ENCODE data around the gene AARS2. TPM values are rescaled to one million over a fixed set of nuclear protein-coding genes. Genes with fewer than 3 reads are reported as not detected.

AARS2 gene
- 5.8 to 7.6 TPM (median 6.8 TPM) in 5 replicates for total RNA-seq (2022; extraction: Qiagen RNA extraction; ENCODE audit: low read depth)

DNA sequence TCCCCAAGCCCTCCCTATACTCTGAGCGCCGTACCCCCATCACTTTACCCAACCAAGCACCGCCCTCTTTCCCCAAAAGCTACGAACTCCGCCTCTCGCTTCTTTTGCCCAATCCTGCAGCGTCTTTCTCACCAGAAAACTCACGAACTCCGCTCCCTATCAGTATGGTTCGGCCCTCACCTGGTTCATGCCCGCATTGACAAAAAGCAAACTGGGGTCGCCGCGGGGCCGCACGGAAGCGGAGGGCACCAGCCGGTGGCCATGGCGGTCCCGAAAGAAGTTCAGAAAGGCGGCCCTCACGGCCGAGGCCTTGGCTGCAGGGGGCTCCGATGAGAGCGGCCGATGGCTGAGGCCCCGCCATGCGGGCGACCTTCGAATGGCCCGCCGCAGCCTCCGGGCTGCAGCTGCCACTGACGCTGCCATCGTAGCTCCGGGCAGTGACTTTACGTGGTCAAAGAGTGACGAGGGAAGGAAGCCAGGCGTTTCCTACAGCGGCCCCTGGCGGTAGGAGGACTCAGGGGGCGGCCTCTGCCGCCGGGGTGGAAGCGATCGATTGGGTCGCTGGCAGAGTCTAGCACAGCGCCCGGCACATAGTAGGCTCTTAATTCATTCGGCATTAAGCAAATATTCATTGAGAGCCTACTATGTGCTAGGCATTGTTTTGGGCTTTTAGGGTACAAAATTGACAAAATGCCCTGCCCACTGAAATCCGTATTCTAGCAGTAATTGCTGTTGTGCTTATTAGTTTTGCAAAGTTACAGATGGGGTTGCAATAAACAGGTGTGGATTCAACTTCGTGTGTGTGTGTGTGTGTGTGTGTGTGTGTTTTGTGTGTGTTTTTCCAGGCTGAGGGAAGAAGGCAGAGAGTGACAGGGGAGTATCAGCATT lies at the start of gene AARS2:
TSS of gene AARS2 (minus strand) at position 447 of the 888 bp plus-strand sequence. CDS start at position 423, 24 bp downstream.

DNA sequence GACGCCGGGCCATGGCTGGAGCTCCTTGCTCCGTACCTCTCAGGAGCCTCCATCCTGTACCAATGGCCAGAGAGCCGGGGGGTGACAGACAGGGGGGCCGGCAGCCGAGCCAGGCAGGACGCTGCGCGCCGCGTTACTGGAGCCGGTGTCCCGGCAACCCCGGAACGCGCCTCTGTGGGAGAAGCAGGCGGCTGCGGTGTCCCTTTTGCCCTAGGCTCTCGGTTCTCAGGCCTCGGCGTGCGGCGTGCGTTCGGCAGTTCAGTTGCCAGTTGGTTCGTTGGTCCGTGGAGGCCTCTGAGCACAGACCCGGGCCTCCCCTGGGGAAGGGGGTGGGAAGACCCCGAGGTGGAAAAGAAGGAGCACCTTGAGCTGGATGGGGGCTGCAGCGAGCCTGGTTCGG lies 29.3 kb upstream of the AARS2 start, which contains the start of gene SPATS1:
TSS of gene SPATS1 (plus strand) at position 162 of the 400 bp plus-strand sequence. CDS start 446 bp downstream, outside the sequence.

DNA sequence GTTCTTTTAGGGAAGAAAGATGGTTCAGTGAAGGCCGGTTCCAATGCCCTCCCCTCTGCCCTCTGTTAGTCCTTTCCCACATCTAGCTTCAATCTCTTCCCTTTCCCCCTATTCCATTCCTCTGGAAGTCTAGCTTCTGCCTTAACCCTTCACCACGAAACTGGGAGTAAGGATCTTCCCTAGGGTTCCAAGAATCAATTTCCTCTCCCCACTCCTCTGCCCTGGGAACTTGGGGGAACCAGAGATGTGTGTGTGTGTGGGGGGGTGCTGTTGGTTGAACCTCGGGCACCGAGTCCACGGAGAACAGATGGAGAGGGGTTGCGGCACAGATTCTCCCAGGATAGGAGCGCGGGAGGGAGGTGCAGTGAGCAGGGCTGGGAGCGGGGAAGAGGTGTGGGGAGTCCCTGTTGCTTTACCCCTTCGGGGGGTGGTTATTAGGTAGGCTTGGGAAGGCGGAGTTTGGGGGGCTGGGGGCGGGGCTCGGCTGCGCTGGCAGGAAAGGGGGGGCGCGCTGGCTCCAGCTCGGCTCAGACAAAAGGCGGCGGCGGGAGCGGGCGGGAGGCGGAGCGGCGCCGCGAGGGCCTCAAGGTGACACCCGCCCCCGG lies 43.1 kb downstream of the AARS2 start, which contains the start of gene TMEM151B:
TSS of gene TMEM151B (plus strand) at position 530 of the 605 bp plus-strand sequence. CDS start 293 bp downstream, outside the sequence.

DNA sequence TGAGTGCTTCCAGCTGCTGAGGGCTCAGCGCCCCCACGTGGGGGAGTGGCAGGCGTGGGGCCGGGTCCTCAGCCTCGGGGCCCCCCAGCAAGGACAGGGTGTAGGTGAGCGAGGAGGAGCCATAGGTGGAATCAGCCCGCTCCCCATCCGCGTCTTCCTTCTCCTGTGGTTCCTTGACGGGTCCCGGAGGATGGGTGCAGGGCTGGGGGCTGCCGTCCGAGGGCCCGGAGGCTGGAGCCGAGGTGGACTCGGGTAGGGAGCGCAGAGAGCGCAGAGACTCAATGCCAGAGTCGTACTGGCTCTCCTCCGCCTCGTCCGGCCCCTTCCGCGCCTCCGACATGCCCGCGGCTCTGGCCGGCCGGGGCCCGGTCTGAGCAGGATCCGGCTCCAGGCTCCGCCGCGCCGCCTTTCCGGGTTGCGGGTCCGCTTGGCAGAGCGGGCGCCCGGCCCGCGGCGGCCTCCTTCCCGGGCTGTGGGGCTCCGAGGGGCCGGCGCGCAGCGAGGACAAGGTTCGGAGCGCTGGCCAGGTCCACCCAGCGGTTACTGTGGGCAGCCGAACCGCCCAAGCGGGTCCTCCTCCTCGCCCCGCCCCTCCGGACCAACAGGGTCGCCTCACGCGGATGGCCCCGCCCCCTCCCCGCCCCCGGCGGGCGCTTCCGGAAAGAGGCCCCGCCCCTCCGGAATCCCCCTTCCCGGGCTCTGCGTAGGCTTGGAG lies 48.0 kb downstream of the AARS2 start, which contains the start of gene NFKBIE:
TSS of gene NFKBIE (minus strand) at position 545 of the 715 bp plus-strand sequence. CDS start at position 340, 205 bp downstream.

DNA sequence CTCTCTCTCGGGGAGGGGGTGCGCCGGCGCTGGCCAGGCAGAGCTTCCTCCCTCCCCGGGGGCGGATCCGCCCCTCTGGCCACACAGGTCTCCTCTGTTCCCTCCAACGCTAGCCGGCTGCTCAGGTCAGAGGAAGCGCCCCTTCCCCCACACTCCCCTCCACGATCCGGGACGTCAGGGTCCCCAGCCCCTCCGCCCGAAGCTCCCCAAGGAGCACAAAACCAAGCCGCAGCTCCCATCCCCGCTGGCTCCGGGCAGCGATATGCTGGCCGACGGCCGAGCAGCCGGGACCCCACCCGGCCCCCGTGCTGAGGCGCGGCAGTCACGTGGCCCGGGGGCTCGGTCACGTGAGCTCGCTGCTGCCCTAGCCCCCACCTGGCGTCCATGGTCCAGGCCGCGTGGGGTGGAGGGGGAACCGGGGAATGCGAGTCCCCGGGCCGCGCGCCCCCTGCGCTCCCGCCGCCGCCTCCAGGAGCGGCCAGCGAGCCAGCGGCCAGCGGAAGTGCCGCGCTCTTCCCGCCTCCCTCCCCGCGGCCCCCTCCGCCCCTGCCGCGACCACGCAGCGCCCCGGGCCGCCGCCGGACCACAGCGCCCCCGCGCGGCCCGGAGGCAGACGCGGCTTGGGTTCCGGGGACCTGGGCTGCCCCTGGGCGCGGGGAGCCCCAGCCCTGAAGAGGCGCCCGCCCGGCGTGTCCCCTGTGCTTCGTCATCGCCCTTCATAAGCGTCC lies 56.0 kb downstream of the AARS2 start, which contains the start of gene SLC35B2:
TSS of gene SLC35B2 (minus strand) at position 504 of the 728 bp plus-strand sequence. CDS start at position 386, 118 bp downstream.

Other genes starting within 250 kb of the AARS2 start
- 58.9 to 79.1 TPM (median 65.8 TPM) in 5 replicates for gene MRPL14, start 185.9 kb downstream of the AARS2 start, total RNA-seq (2022; extraction: Qiagen RNA extraction; ENCODE audit: low read depth)
- gene TMEM63B, start 185.8 kb downstream of the AARS2 start, total RNA-seq (2022; extraction: Qiagen RNA extraction; ENCODE audit: low read depth), result 12.9 to 16.4 TPM (median 15.4 TPM) in 5 replicates
- 0.09 TPM in 1 of 5 replicates, not detected in the others for gene CAPN11, start 154.5 kb downstream of the AARS2 start, total RNA-seq (2022; extraction: Qiagen RNA extraction; ENCODE audit: low read depth)
- not detected in 5 replicates for gene MYMX, start 96.4 kb downstream of the AARS2 start, total RNA-seq (2022; extraction: Qiagen RNA extraction; ENCODE audit: low read depth)
- 39.8 to 53.4 TPM (median 47.2 TPM) in 5 replicates for gene SLC29A1, start 89.8 kb downstream of the AARS2 start, total RNA-seq (2022; extraction: Qiagen RNA extraction; ENCODE audit: low read depth)
- 1,114 to 1,282 TPM (median 1,178 TPM) in 5 replicates for gene HSP90AB1, start 66.2 kb downstream of the AARS2 start, total RNA-seq (2022; extraction: Qiagen RNA extraction; ENCODE audit: low read depth)
- gene SLC35B2, start 55.8 kb downstream of the AARS2 start, total RNA-seq (2022; extraction: Qiagen RNA extraction; ENCODE audit: low read depth), result 52.4 to 67.0 TPM (median 66.4 TPM) in 5 replicates
- gene NFKBIE, start 47.8 kb downstream of the AARS2 start, total RNA-seq (2022; extraction: Qiagen RNA extraction; ENCODE audit: low read depth), result 6.6 to 9.7 TPM (median 8.5 TPM) in 5 replicates
- 0.06 to 0.08 TPM (median 0.07 TPM) in 4 of 5 replicates, not detected in the other for gene TMEM151B, start 42.9 kb downstream of the AARS2 start, total RNA-seq (2022; extraction: Qiagen RNA extraction; ENCODE audit: low read depth)
- not detected in 5 replicates for gene SPATS1, start 29.3 kb upstream of the AARS2 start, total RNA-seq (2022; extraction: Qiagen RNA extraction; ENCODE audit: low read depth)
- gene CDC5L, start 74.4 kb upstream of the AARS2 start, total RNA-seq (2022; extraction: Qiagen RNA extraction; ENCODE audit: low read depth), result 11.5 to 16.3 TPM (median 12.7 TPM) in 5 replicates